ENCODE results near the gene GDPD4. TPM values are rescaled to one million over a fixed set of nuclear protein-coding genes. Genes with fewer than 3 reads are reported as not detected.
"Not testable (repeated sequence)": the region's sequence is repeated elsewhere in the genome, so short reads cannot be mapped to it uniquely, and the experiment has no call there.

Gene GDPD4
- total and polyA plus RNA-seq, 2 of the 4 experiments (the other 2 are of a cell fraction), result not detected

- H3K27me3 ChIP-seq (ENCODE audit: control insufficient read depth, insufficient read depth, low read length); H3K4me1 ChIP-seq (ENCODE audit: control insufficient read depth, insufficient read depth, low read length); H4K5ac ChIP-seq (ENCODE audit: low read depth, low read length); H2AFZ ChIP-seq (replicated peaks; ENCODE audit: low read length, poor library complexity); H2BK20ac ChIP-seq (ENCODE audit: low read depth, low read length); H3K27ac ChIP-seq (ENCODE audit: insufficient read depth, low read length); ATAC-seq (ENCODE audit: low read depth); H2AK5ac ChIP-seq (ENCODE audit: low read depth, low read length); H4K20me1 ChIP-seq (ENCODE audit: insufficient read depth, low read length); H3K23ac ChIP-seq (ENCODE audit: low read depth, low read length); CTCF ChIA-PET; H4K8ac ChIP-seq (ENCODE audit: low read depth in 2 of 2, low read length in 2 of 2); BruUV-seq (replicated peaks); H4K91ac ChIP-seq (ENCODE audit: insufficient read depth, low read depth, low read length); H2BK120ac ChIP-seq (ENCODE audit: low read depth, low read length); H2AK9ac ChIP-seq (replicated peaks; ENCODE audit: low read depth, low read length, poor library complexity); H3K4ac ChIP-seq (ENCODE audit: low read depth, low read length); H2BK5ac ChIP-seq (ENCODE audit: low read depth, low read length, poor library complexity, severe bottlenecking); H3K14ac ChIP-seq (replicated peaks; ENCODE audit: low read depth, low read length); H3K79me1 ChIP-seq (ENCODE audit: low read depth in 1 of 2, low read length in 2 of 2); POLR2A ChIA-PET (ENCODE audit: unreplicated experiment); H2BK15ac ChIP-seq (ENCODE audit: low read depth, low read length); H3K9me1 ChIP-seq (ENCODE audit: insufficient read depth, low read length); H3K36me3 ChIP-seq (ENCODE audit: control insufficient read depth, insufficient read depth, low read length); intact Hi-C loops (cut with micrococcal nuclease); H3K4me2 ChIP-seq (ENCODE audit: low read depth, low read length); H3K18ac ChIP-seq (ENCODE audit: low read depth, low read length); in situ Hi-C loops (cut with MboI; ENCODE audit: low sequenced_read_pairs); H3K4me3 ChIP-seq (ENCODE audit: insufficient read depth, low read depth, low read length); dilution Hi-C loops (cut with HindIII; ENCODE audit: low sequenced_read_pairs, unreplicated experiment); H3K9me3 ChIP-seq (ENCODE audit: control insufficient read depth, insufficient read depth, low read length); DNase-seq; H3K56ac ChIP-seq (ENCODE audit: extremely low read depth, insufficient read depth, low read length); H3K9ac ChIP-seq (ENCODE audit: low read depth, low read length): not testable (repeated sequence)
- no CpG with 5 or more reads among the region's 6 CpGs for WGBS, 2 experiments (ENCODE audit: extremely low coverage in 2 of 2, insufficient read length in 1 of 2)
Observed at GRCh38 chr11:77300028-77300427, 1.5 kb downstream of the GDPD4 start.
